ENCODE results near the gene PSG6.
"Not testable (repeated sequence)": the region's sequence is repeated elsewhere in the genome, so short reads cannot be mapped to it uniquely, and the experiment has no call there.

Gene PSG6

GRCh38 chr19:42917634-42918033 is at the start of gene PSG6:
PSG6 (minus strand) TSS chr19:42917894; CDS start chr19:42917792, 102 bp downstream.
- not testable (repeated sequence) for DNase-seq (ENCODE audit: low spot score)

- no peak for DNase-seq (ENCODE audit: low spot score)
Observed at GRCh38 chr19:42965176-42965575, 47.5 kb upstream of the PSG6 start.

- no peak for DNase-seq (ENCODE audit: low spot score)
Observed at GRCh38 chr19:42961119-42961518, 43.4 kb upstream of the PSG6 start.

- DNase-seq (ENCODE audit: low spot score), result not testable (repeated sequence)
Observed at GRCh38 chr19:42952126-42952525, 34.4 kb upstream of the PSG6 start.

GRCh38 chr19:42951476-42951875 is 33.8 kb upstream of the PSG6 start:
- DNase-seq (ENCODE audit: low spot score), result not testable (repeated sequence)

- no peak for DNase-seq (ENCODE audit: low spot score)
Observed at GRCh38 chr19:42942187-42942789, 24.6 kb upstream of the PSG6 start.

- DNase-seq (ENCODE audit: low spot score), result not testable (repeated sequence)
Observed at GRCh38 chr19:42937107-42937506, 19.4 kb upstream of the PSG6 start, which contains the start of gene PSG7. PSG7 (minus strand) TSS chr19:42937207; CDS start chr19:42937076, 131 bp downstream.

- DNase-seq (ENCODE audit: low spot score), result not testable (repeated sequence)
Observed at GRCh38 chr19:42934726-42935125, 17.0 kb upstream of the PSG6 start.

- DNase-seq (ENCODE audit: low spot score), result not testable (repeated sequence)
Observed at GRCh38 chr19:42934183-42934582, 16.5 kb upstream of the PSG6 start.

- DNase-seq (ENCODE audit: low spot score), result not testable (repeated sequence)
Observed at GRCh38 chr19:42933412-42933811, 15.7 kb upstream of the PSG6 start.

GRCh38 chr19:42932485-42933101 is 14.9 kb upstream of the PSG6 start:
- not testable (repeated sequence) for DNase-seq (ENCODE audit: low spot score)

GRCh38 chr19:42930214-42930613 is 12.5 kb upstream of the PSG6 start:
- DNase-seq (ENCODE audit: low spot score), result not testable (repeated sequence)

GRCh38 chr19:42928896-42929295 is 11.2 kb upstream of the PSG6 start:
- DNase-seq (ENCODE audit: low spot score), result no peak

- no peak for DNase-seq (ENCODE audit: low spot score)
Observed at GRCh38 chr19:42926781-42927180, 9.1 kb upstream of the PSG6 start.

- not testable (repeated sequence) for DNase-seq (ENCODE audit: low spot score)
Observed at GRCh38 chr19:42923106-42923505, 5.4 kb upstream of the PSG6 start.

- DNase-seq (ENCODE audit: low spot score), result not testable (repeated sequence)
Observed at GRCh38 chr19:42920971-42921370, 3.3 kb upstream of the PSG6 start.

GRCh38 chr19:42919757-42920079 is 2.0 kb upstream of the PSG6 start:
- no peak for DNase-seq (ENCODE audit: low spot score)

- DNase-seq (ENCODE audit: low spot score), result not testable (repeated sequence)
Observed at GRCh38 chr19:42919070-42919756, 1.5 kb upstream of the PSG6 start.

GRCh38 chr19:42918377-42919069 is 829 bp upstream of the PSG6 start:
- DNase-seq (ENCODE audit: low spot score), result not testable (repeated sequence)

GRCh38 chr19:42916931-42917330 is 763 bp downstream of the PSG6 start:
- DNase-seq (ENCODE audit: low spot score), result not testable (repeated sequence)

GRCh38 chr19:42913516-42913915 is 4.2 kb downstream of the PSG6 start:
- not testable (repeated sequence) for DNase-seq (ENCODE audit: low spot score)

GRCh38 chr19:42912941-42913340 is 4.8 kb downstream of the PSG6 start:
- DNase-seq (ENCODE audit: low spot score), result not testable (repeated sequence)

- DNase-seq (ENCODE audit: low spot score), result not testable (repeated sequence)
Observed at GRCh38 chr19:42911731-42912130, 6.0 kb downstream of the PSG6 start.
